Measurements from ENCODE around the gene CFAP161.
"Not testable (repeated sequence)": the region's sequence is repeated elsewhere in the genome, so short reads cannot be mapped to it uniquely, and the experiment has no call there.

The CFAP161 gene

GRCh38 chr15:81108427-81108826 lies 25.6 kb upstream of the CFAP161 start:
- no peak for DNase-seq

DNA sequence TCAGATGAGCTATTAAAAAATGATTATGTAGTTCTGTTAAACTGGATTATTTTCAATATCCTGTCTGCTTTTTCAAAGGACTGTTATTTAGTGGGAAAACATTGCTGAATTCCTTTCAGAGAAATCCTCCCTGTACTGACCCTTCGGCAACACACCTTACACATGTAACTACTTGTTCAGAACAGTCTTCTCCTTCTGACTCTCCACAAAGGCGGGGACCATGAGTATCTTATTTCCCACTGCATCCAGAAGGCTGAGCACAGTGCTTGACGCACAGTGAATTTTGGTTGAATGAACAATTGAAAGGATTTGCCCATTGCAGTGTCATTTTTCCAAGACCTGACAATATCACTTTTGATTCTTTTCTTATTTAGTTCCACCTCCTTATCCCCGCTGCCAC lies 23.1 kb upstream of the CFAP161 start:
- no peak for DNase-seq

DNA sequence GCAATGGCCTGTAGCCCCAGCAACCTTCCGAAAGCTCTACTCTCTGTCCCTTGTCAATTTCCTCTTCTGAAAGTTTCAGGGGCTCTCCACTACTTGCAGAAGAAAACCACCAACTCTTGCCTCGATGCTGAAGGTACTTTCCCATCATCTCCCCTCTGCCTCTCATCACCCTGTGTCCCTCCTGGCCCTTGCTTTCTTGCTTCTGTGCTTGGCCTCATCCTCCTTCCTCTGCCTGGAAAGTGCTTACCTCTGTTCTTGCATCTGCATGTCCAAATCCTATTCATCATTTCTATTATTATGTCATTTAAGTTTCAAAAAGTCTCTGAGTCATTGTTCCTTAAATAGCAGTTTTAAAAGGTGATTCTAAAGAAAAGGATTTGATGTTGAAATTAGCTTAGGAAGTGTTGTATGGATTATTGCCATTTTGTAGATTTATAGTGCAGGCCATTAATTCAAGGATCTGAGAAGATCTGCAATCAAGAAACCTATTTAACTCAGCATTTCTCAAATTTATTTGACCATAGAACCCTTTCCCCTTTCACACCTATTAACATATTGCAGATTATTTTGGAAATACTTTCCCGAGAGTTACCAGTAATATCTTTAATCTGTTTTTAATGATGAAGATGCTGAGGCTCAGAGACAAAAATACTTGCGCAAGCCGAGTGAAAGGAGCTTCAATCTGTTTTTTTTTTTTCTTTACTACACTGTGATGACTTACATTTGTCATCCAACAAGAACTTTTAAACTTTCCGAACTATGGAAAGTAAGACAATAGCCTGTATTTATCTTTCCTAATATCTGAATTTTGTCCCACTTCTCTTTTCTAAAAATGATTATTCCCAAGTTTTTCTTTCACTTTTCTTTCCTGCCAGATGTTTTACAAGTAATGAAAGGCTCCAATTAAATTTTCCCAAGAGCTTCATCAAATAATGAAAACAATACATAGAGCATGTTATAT lies 22.3 kb upstream of the CFAP161 start:
- DNase-seq, result no peak

- DNase-seq, result no peak
Observed at GRCh38 chr15:81113204-81113657, 20.8 kb upstream of the CFAP161 start.

- no peak for DNase-seq
Observed at GRCh38 chr15:81113861-81114291, 20.2 kb upstream of the CFAP161 start.

- no peak for DNase-seq
Observed at GRCh38 chr15:81115054-81115939, 18.8 kb upstream of the CFAP161 start.

DNA sequence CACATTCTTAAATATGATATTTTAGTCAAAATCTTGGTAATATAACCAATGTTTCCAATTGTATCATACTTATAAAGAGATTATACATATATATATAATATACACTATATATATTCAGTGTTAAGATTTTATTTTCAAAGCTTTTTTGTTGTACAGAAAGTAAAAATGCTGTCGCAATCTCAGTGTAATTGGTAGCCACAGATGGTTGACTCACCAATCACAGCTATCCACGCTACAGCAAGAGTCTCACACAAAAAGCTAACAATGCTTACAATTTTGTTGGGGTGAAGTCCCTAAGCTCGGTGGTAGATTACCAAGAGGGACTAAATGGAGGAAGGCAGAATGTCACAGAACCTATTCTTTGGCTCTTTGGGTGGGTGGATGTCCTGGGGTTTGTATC lies 16.9 kb upstream of the CFAP161 start:
- DNase-seq, result no peak

DNA sequence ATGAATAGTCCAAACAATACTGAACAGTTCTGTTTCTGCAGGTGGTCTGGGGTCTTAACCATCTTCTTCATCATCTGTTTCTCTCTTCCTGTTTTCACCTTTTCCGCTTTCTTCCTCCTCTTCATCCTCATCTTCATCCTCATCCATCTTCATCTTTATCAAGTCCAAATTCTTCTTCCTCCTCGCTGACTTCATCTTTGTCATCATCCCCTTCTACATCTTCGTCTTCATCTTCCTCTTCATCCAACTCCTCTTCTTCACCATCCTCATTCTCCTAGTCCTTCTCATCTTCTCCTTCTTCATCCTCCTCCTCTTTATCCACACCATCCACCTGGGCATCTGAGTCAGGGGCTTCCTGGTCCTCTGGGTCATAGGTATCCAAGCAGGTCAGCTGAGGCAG lies 16.5 kb upstream of the CFAP161 start:
- DNase-seq, result no peak

DNA sequence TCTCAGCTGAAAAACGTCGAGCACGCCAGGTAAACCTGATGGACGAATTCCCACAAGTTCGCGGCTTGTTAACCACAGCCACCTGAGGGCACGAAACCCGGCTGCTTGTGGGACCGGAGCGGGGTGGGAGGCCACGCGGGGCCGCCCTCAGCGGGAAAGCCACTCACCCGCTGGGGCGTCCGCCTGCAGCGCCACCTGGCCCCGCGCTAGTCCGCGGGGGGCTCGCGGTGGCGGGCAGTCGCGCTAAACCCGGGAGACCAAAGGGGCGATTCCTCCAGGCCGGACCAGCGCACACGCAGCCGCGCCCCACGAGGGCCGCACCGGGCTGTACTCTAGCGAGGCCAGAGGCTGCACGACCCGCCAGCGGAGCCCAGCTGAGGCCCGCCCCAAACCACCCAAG lies 15.7 kb upstream of the CFAP161 start:
- no peak for DNase-seq

- DNase-seq, result no peak
Observed at GRCh38 chr15:81120069-81120468, 14.0 kb upstream of the CFAP161 start.

DNA sequence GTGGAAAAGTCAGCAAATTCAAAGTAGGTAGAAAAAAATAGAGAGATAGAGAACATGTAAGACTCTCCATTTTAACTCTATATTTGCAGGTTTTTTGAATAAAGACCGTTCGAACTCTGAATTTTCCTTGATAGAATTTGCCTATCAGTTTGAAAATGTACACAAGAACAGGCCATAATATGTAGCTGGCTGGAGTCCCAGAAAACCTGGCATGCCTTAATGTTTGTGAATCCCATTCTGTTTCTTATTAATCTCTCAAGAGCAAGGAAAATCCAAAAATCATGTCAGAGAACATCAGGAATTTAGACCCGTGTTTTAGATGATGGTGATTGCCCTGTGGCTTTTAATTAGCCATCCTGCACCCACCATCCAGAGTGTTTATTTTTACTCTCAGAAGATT lies 7.2 kb upstream of the CFAP161 start:
- no peak for DNase-seq

GRCh38 chr15:81141478-81141877 lies 7.4 kb downstream of the CFAP161 start:
- DNase-seq, result not testable (repeated sequence)

GRCh38 chr15:81146006-81146405 lies 11.9 kb downstream of the CFAP161 start:
- DNase-seq, result no peak

- DNase-seq, result no peak
Observed at GRCh38 chr15:81146466-81146865, 12.4 kb downstream of the CFAP161 start.

DNA sequence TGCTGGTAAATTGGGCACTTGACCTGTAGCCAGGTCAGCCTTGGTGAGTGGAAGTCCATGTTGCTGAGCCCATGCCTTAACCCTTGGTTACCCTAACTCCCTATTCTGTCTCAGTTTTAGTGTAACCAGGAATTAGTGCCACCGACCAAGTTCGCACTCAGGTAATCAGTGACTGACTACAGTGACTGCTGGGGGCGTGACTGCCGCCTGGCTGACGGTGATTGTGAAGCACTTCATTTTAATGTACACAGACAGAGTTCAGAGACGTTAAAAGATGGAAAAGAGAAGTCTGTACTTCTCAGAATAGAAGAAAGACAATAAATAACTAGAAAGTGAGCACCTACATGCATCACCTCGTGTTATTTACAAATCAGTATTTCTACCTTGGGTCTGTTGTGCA lies 17.3 kb downstream of the CFAP161 start:
- DNase-seq, result no peak

- no peak for DNase-seq
Observed at GRCh38 chr15:81152339-81152738, 18.3 kb downstream of the CFAP161 start.

GRCh38 chr15:81152799-81153198 lies 18.7 kb downstream of the CFAP161 start:
- no peak for DNase-seq

DNA sequence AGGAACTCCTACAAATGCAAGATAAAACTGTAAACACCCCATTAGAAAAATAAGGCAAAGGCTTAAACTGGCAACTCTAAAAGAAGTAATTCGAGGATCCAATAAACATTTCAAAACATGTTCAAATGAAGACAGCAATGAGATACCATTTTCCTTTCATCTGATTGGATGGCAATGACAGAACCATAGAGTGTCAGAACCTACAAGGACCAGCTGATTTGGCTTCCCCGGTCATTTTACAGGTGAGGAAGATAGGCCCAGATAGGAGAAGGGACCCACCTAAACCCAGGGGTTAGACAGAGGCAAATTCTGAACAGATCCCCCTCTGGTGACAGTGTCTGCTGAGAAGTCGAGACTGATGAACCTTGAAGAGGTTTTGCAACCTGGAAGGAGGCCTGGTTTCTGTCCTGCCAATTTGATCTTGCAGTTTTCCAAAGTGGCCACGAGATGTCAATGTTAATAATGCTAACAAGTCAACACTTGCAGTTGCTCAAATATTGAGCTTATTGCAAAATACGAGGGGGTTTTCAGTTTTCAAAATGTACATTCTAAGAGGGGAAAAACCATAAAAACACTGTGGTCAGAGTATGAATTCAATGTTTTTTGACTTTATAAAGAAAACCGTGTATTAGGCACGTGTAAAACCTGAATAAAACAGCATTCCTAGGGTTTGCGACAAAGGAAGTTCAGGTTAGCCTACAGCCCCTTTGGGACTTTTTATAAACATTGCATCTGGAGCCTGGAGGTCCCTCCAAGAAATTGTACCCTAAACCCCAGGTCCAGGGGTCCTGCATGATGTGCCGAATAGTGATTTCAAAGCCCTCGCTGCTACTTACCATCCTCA lies 21.5 kb downstream of the CFAP161 start:
- no peak for DNase-seq

DNA sequence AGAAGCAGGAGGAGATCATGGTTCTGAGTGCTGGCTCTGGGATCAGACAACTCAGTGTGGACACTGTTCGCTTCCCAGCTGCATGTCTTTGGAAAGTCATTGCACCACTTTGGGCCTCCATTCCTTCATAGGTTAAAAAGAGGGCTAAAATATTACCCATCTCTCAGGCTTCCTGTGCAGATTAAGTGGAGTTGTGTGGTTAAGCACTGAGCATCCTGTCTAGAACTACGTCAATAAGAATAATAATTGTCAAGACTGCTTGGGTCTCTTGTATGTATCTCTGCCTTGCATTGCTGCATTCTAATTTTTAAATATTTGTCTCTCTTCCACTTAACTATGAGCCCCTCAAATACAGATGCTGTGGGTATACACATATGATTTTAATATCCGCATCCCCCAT lies 22.3 kb downstream of the CFAP161 start:
- no peak for DNase-seq

GRCh38 chr15:81157195-81157938 lies 23.3 kb downstream of the CFAP161 start:
- no peak for DNase-seq

- no peak for DNase-seq
Observed at GRCh38 chr15:81157939-81158223, 23.8 kb downstream of the CFAP161 start.

DNA sequence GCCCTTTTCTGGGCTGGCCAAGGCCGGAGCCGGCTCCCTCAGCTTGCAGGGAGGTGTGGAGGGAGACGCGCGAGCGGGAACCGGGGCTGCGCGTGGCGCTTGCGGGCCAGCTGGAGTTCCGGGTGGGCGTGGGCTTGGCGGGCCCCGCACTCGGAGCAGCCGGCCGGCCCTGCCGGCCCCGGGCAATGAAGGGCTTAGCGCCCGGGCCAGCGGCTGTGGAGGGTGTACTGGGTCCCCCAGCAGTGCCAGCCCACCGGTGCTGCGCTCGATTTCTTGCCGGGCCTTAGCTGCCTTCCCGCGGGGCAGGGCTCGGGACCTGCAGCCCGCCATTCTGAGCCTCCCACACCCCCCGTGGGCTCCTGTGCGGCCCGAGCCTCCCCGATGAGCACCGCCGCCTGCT lies 24.5 kb downstream of the CFAP161 start:
- DNase-seq, result not testable (repeated sequence)
